Lower leg skin (tissue), 3 donors: Measurements from ENCODE around the gene PWWP3B.

ENCODE experiments used
- POLR2A ChIP-seq, 2 donors: fragments of 450-650 bp; IDR thresholded peaks; one replicate each; pipeline ENCODE4 v1.6.1; 2016 to 2017; ENCODE audit warnings: antibody characterized with exemption in 2 of 2, mild to moderate bottlenecking in 1 of 2, moderate library complexity in 1 of 2
- TF ChIP-seq, protein P1 (sequence below), 3 donors: fragments of 450-650 bp; IDR thresholded peaks; one replicate each; pipeline ENCODE4 v1.5.1; 2016; ENCODE audit warnings: antibody characterized with exemption in 3 of 3, mild to moderate bottlenecking in 3 of 3, moderate library complexity in 2 of 3

- TF ChIP-seq, protein P1, sequence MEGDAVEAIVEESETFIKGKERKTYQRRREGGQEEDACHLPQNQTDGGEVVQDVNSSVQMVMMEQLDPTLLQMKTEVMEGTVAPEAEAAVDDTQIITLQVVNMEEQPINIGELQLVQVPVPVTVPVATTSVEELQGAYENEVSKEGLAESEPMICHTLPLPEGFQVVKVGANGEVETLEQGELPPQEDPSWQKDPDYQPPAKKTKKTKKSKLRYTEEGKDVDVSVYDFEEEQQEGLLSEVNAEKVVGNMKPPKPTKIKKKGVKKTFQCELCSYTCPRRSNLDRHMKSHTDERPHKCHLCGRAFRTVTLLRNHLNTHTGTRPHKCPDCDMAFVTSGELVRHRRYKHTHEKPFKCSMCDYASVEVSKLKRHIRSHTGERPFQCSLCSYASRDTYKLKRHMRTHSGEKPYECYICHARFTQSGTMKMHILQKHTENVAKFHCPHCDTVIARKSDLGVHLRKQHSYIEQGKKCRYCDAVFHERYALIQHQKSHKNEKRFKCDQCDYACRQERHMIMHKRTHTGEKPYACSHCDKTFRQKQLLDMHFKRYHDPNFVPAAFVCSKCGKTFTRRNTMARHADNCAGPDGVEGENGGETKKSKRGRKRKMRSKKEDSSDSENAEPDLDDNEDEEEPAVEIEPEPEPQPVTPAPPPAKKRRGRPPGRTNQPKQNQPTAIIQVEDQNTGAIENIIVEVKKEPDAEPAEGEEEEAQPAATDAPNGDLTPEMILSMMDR (IDR thresholded peaks at IDR 0.05) = no peak
- no peak for TF ChIP-seq POLR2A (IDR thresholded peaks at IDR 0.05)
Measured at GRCh38 chrX:106150701-106151100, 17.4 kb upstream of the PWWP3B start.
